ENCODE data around the gene GLUL. TPM values are rescaled to one million over a fixed set of nuclear protein-coding genes. Genes with fewer than 3 reads are reported as not detected.

GLUL gene
- total and polyA plus RNA-seq, 2 of the 4 experiments (the other 2 are of a cell fraction) = 131 to 385 TPM

DNA sequence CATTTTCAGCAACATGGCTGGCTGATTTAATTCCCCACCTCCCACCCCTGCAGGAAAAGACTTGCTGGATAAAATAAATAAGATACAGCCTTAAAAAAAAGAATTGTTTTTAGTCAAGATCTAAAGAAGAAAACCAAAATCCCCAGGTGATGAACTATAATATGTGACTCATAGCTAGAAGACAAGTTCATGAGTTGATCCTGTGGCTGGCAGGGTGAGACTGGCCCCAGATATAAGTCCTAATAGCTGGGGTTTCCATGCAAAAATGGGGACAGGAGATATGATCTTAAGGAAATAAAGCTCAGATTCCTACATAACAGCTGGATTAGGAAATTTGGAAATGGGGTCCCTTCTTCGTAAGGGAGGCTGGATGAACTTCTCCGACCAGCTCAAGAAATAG is 36.5 kb upstream of the GLUL start:
- H4K5ac ChIP-seq (ENCODE audit: low read depth, low read length) = no peak overlapping the region
- no peaks in the 10 kb centered on the region for H3K79me1 ChIP-seq (ENCODE audit: low read depth in 1 of 2, low read length in 2 of 2)
- H2AFZ ChIP-seq (replicated peaks; ENCODE audit: low read length, poor library complexity) = no peak overlapping the region
- no peak overlapping the region for H3K4me2 ChIP-seq (ENCODE audit: low read depth, low read length)
- intact Hi-C loops (cut with micrococcal nuclease) = no loop called here
- no peak overlapping the region for H3K23ac ChIP-seq (ENCODE audit: low read depth, low read length)
- H3K27ac ChIP-seq (ENCODE audit: insufficient read depth, low read length) = no peak overlapping the region
- no peak overlapping the region for H3K4ac ChIP-seq (ENCODE audit: low read depth, low read length)
- H3K9me3 ChIP-seq (ENCODE audit: control insufficient read depth, insufficient read depth, low read length) = no peaks in the 10 kb centered on the region
- no peaks in the 10 kb centered on the region for H3K4me1 ChIP-seq (ENCODE audit: control insufficient read depth, insufficient read depth, low read length)
- no CpG with 5 or more reads among the region's 2 CpGs for WGBS, 2 experiments (ENCODE audit: extremely low coverage in 2 of 2, insufficient read length in 1 of 2)
- H3K9me1 ChIP-seq (ENCODE audit: insufficient read depth, low read length) = no peaks in the 10 kb centered on the region
- H2AK5ac ChIP-seq (ENCODE audit: low read depth, low read length) = no peak overlapping the region
- BruUV-seq (replicated peaks) = no TSS peak
- H3K4me3 ChIP-seq (ENCODE audit: insufficient read depth, low read depth, low read length) = no peak overlapping the region
- H3K9ac ChIP-seq (ENCODE audit: low read depth, low read length) = no peak overlapping the region
- H2BK5ac ChIP-seq (ENCODE audit: low read depth, low read length, poor library complexity, severe bottlenecking) = no peak overlapping the region
- H3K18ac ChIP-seq (ENCODE audit: low read depth, low read length) = no peak overlapping the region
- no peak overlapping the region for H2BK20ac ChIP-seq (ENCODE audit: low read depth, low read length)
- ChIA-PET POLR2A (ENCODE audit: unreplicated experiment) (no interaction called here), CTCF (no interaction called here)
- H2AK9ac ChIP-seq (replicated peaks; ENCODE audit: low read depth, low read length, poor library complexity) = no peak overlapping the region
- dilution Hi-C loops (cut with HindIII; ENCODE audit: low sequenced_read_pairs, unreplicated experiment) = no loop called here
- H2BK120ac ChIP-seq (ENCODE audit: low read depth, low read length) = no peak overlapping the region
- no peaks in the 10 kb centered on the region for H4K20me1 ChIP-seq (ENCODE audit: insufficient read depth, low read length)
- no peak for DNase-seq
- H3K27me3 ChIP-seq (ENCODE audit: control insufficient read depth, insufficient read depth, low read length) = no peaks in the 10 kb centered on the region
- ATAC-seq (ENCODE audit: low read depth) = no peak
- in situ Hi-C loops (cut with MboI; ENCODE audit: low sequenced_read_pairs) = no loop called here
- no peak overlapping the region for H2BK15ac ChIP-seq (ENCODE audit: low read depth, low read length)
- no peak overlapping the region for H3K56ac ChIP-seq (ENCODE audit: extremely low read depth, insufficient read depth, low read length)
- H3K36me3 ChIP-seq (ENCODE audit: control insufficient read depth, insufficient read depth, low read length) = no peaks in the 10 kb centered on the region
- no peak overlapping the region for H4K8ac ChIP-seq (ENCODE audit: low read depth in 2 of 2, low read length in 2 of 2)
- no peak overlapping the region for H3K14ac ChIP-seq (replicated peaks; ENCODE audit: low read depth, low read length)
- H4K91ac ChIP-seq (ENCODE audit: insufficient read depth, low read depth, low read length) = no peak overlapping the region
- TF ChIP-seq, protein P1, sequence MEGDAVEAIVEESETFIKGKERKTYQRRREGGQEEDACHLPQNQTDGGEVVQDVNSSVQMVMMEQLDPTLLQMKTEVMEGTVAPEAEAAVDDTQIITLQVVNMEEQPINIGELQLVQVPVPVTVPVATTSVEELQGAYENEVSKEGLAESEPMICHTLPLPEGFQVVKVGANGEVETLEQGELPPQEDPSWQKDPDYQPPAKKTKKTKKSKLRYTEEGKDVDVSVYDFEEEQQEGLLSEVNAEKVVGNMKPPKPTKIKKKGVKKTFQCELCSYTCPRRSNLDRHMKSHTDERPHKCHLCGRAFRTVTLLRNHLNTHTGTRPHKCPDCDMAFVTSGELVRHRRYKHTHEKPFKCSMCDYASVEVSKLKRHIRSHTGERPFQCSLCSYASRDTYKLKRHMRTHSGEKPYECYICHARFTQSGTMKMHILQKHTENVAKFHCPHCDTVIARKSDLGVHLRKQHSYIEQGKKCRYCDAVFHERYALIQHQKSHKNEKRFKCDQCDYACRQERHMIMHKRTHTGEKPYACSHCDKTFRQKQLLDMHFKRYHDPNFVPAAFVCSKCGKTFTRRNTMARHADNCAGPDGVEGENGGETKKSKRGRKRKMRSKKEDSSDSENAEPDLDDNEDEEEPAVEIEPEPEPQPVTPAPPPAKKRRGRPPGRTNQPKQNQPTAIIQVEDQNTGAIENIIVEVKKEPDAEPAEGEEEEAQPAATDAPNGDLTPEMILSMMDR (conservative IDR thresholded peaks at IDR 0.05; ENCODE audit: low read depth, low read length) = no peak
- TF ChIP-seq RFX5 (IDR thresholded peaks at IDR 0.05; ENCODE audit: low read depth, low read length) (no peak), NFE2L2 (IDR thresholded peaks at IDR 0.05; ENCODE audit: low read depth, low read length) (no peak), USF2 (IDR thresholded peaks at IDR 0.05; ENCODE audit: low read depth, low read length) (no peak), MAZ (IDR thresholded peaks at IDR 0.05; ENCODE audit: borderline replicate concordance, low read depth, low read length) (no peak), FOS (IDR thresholded peaks at IDR 0.05; ENCODE audit: low read depth, low read length) (no peak), CHD1 (IDR thresholded peaks at IDR 0.05; ENCODE audit: low read depth, low read length) (no peak), CEBPB (IDR thresholded peaks at IDR 0.05; ENCODE audit: low read depth, low read length) (no peak), BHLHE40 (IDR thresholded peaks at IDR 0.05; ENCODE audit: low read depth, low read length) (no peak), MAFK (IDR thresholded peaks at IDR 0.05; ENCODE audit: low read depth, low read length) (no peak), RAD21 (IDR thresholded peaks at IDR 0.05; ENCODE audit: low read length) (no peak), POLR2A (IDR thresholded peaks at IDR 0.05; ENCODE audit: low read depth, low read length) (no peak), SMC3 (IDR thresholded peaks at IDR 0.05; ENCODE audit: low read depth, low read length) (no peak), MXI1 (IDR thresholded peaks at IDR 0.05; ENCODE audit: borderline replicate concordance, low read depth, low read length) (no peak), RCOR1 (IDR thresholded peaks at IDR 0.05; ENCODE audit: insufficient replicate concordance, low read length) (no peak)
- TF ChIP-seq, protein P2, sequence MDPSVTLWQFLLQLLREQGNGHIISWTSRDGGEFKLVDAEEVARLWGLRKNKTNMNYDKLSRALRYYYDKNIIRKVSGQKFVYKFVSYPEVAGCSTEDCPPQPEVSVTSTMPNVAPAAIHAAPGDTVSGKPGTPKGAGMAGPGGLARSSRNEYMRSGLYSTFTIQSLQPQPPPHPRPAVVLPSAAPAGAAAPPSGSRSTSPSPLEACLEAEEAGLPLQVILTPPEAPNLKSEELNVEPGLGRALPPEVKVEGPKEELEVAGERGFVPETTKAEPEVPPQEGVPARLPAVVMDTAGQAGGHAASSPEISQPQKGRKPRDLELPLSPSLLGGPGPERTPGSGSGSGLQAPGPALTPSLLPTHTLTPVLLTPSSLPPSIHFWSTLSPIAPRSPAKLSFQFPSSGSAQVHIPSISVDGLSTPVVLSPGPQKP (IDR thresholded peaks at IDR 0.05; ENCODE audit: borderline replicate concordance, low read depth, low read length) = no peak
